Measurements from ENCODE around the gene MCOLN3.

- TF ChIP-seq CTCF (conservative IDR thresholded peaks at IDR 0.05 in 1 of 2, IDR thresholded peaks at IDR 0.05 in 1 of 2; ENCODE audit: low read depth in 1 of 2, low read length in 2 of 2) (no peak), EZH2 (IDR thresholded peaks at IDR 0.05; ENCODE audit: low read length, missing control alignments) (no peak)
These were observed 26.2 kb upstream of the MCOLN3 start for GRCh38 chr1:85074365-85074964.
